H9 (cell line): ENCODE data around the gene CTNS. TPM values are rescaled to one million over a fixed set of nuclear protein-coding genes. Genes with fewer than 3 reads are reported as not detected.

Source experiments
- DNase-seq: peaks from one replicate; pipeline ENCODE4 v3.0.0-alpha.2; 2017
- H2AFZ ChIP-seq: one replicate; pipeline ENCODE4 v1.6.1; 2013; ENCODE audit warnings: mild to moderate bottlenecking, low read length, control low read depth, moderate library complexity
- H2AK5ac ChIP-seq: 2 replicates; pipeline ENCODE4 v1.6.1; 2013; ENCODE audit warnings: low read length, control low read depth, mixed read lengths; ENCODE audit not compliant: insufficient read length
- H2BK120ac ChIP-seq: one replicate; pipeline ENCODE4 v1.6.1; 2013; ENCODE audit warnings: low read depth, mild to moderate bottlenecking, low read length, control low read depth, inconsistent platforms; ENCODE audit not compliant: poor library complexity, severe bottlenecking
- H2BK12ac ChIP-seq: 2 replicates; pipeline ENCODE4 v1.6.1; 2013; ENCODE audit warnings: low read length, control low read depth, mixed read lengths, low read depth; ENCODE audit not compliant: insufficient read length
- H2BK15ac ChIP-seq: 2 replicates; pipeline ENCODE4 v1.6.1; 2013; ENCODE audit warnings: low read depth, low read length, control low read depth
- H2BK20ac ChIP-seq: one replicate; pipeline ENCODE4 v1.6.1; 2013; ENCODE audit warnings: low read depth, mild to moderate bottlenecking, low read length, control low read depth, inconsistent platforms; ENCODE audit not compliant: poor library complexity, severe bottlenecking
- H2BK5ac ChIP-seq: 2 replicates; pipeline ENCODE4 v1.6.1; 2013; ENCODE audit warnings: low read length, control low read depth, mixed read lengths; ENCODE audit not compliant: insufficient read length
- H3K14ac ChIP-seq: 2 replicates; pipeline ENCODE4 v1.6.1; 2013; ENCODE audit warnings: low read length, control low read depth; ENCODE audit not compliant: insufficient read depth
- H3K18ac ChIP-seq: 2 replicates; pipeline ENCODE4 v1.6.1; 2013; ENCODE audit warnings: low read depth, mild to moderate bottlenecking, mixed read lengths, low read length, control low read depth; ENCODE audit not compliant: insufficient read length
- H3K23ac ChIP-seq: 2 replicates; pipeline ENCODE4 v1.6.1; 2013; ENCODE audit warnings: low read length, control low read depth, mixed read lengths, low read depth; ENCODE audit not compliant: insufficient read length
- H3K23me2 ChIP-seq: 2 replicates; pipeline ENCODE4 v1.6.1; 2013; ENCODE audit warnings: low read depth, mild to moderate bottlenecking, mixed read lengths, low read length, control low read depth; ENCODE audit not compliant: insufficient read length, poor library complexity, severe bottlenecking
- H3K27ac ChIP-seq: 2 replicates; pipeline ENCODE4 v1.5.1; 2013; ENCODE audit warnings: low read length, control low read depth, mixed read lengths, low read depth; ENCODE audit not compliant: insufficient read length
- H3K27me3 ChIP-seq: 2 replicates; pipeline ENCODE4 v1.6.1; 2013; ENCODE audit warnings: low read length, control low read depth, inconsistent platforms; ENCODE audit not compliant: insufficient read depth
- H3K4ac ChIP-seq: 2 replicates; pipeline ENCODE4 v1.6.1; 2013; ENCODE audit warnings: low read depth, mild to moderate bottlenecking, control low read depth, inconsistent platforms, low read length, moderate library complexity
- H3K4me1 ChIP-seq: 2 replicates; pipeline ENCODE4 v1.6.1; 2013; ENCODE audit warnings: low read length, control low read depth, inconsistent platforms; ENCODE audit not compliant: insufficient read depth
- H3K4me2 ChIP-seq: 2 replicates; pipeline ENCODE4 v1.6.1; 2013; ENCODE audit warnings: low read length, control low read depth, mixed read lengths; ENCODE audit not compliant: insufficient read length, insufficient read depth
- H3K56ac ChIP-seq: 2 replicates; pipeline ENCODE4 v1.6.1; 2013; ENCODE audit warnings: low read depth, mild to moderate bottlenecking, mixed read lengths, low read length, control low read depth; ENCODE audit not compliant: insufficient read length
- H3K79me1 ChIP-seq: 2 replicates; pipeline ENCODE4 v1.6.1; 2013; ENCODE audit warnings: low read depth, mild to moderate bottlenecking, moderate library complexity, low read length, control low read depth, inconsistent platforms; ENCODE audit not compliant: insufficient read depth, poor library complexity, severe bottlenecking
- H3K79me2 ChIP-seq: 2 replicates; pipeline ENCODE4 v1.6.1; 2013; ENCODE audit warnings: low read length, control low read depth, inconsistent platforms; ENCODE audit not compliant: insufficient read depth
- H3K9ac ChIP-seq: 2 replicates; pipeline ENCODE4 v1.6.1; 2013; ENCODE audit warnings: low read length, control low read depth, mixed read lengths; ENCODE audit not compliant: insufficient read length; ENCODE audit errors: extremely low read depth
- H3K9me3 ChIP-seq: one replicate; pipeline ENCODE4 v1.6.1; 2013; ENCODE audit warnings: low read depth, low read length, inconsistent platforms; ENCODE audit not compliant: control insufficient read depth
- H3T11ph ChIP-seq: one replicate; pipeline ENCODE4 v1.6.1; 2013; ENCODE audit warnings: mild to moderate bottlenecking, low read length, control low read depth, inconsistent platforms
- H4K20me1 ChIP-seq: one replicate; pipeline ENCODE4 v1.6.1; 2013; ENCODE audit not compliant: control insufficient read depth, insufficient read length, insufficient read depth
- H4K5ac ChIP-seq: 2 replicates; pipeline ENCODE4 v1.6.1; 2013; ENCODE audit warnings: low read depth, mild to moderate bottlenecking, mixed read lengths, low read length, control low read depth; ENCODE audit not compliant: insufficient read length
- H4K8ac ChIP-seq: replicated peaks from 2 replicates; pipeline ENCODE4 v1.6.1; 2013; ENCODE audit warnings: low read length, control low read depth, mixed read lengths, low read depth; ENCODE audit not compliant: insufficient read length
- H4K91ac ChIP-seq: 2 replicates; pipeline ENCODE4 v1.6.1; 2013; ENCODE audit warnings: low read depth, mild to moderate bottlenecking, moderate library complexity, mixed read lengths, low read length, control low read depth; ENCODE audit not compliant: insufficient read length
- H3K27ac Mint-ChIP-seq, 3 experiments: 2 replicates in 2 of 3; 3 replicates in 1 of 3; pipeline ENCODE4 v1.8.0; 2020 to 2021; ENCODE audit warnings: mixed read lengths in 3 of 3, mild to moderate bottlenecking in 1 of 3, moderate library complexity in 1 of 3
- H3K27me3 Mint-ChIP-seq: 2 replicates; pipeline ENCODE4 v1.8.0; 2021; ENCODE audit warnings: low read depth, mild to moderate bottlenecking, moderate library complexity, mixed read lengths
- H3K36me3 Mint-ChIP-seq, 3 experiments: 2 replicates in 2 of 3; 3 replicates in 1 of 3; pipeline ENCODE4 v1.8.0; 2020 to 2021; ENCODE audit warnings: low read depth in 3 of 3, mixed read lengths in 3 of 3; ENCODE audit not compliant: insufficient read depth in 1 of 3
- H3K4me1 Mint-ChIP-seq, 2 experiments: 2 replicates each; pipeline ENCODE4 v1.8.0; 2020; ENCODE audit warnings: mixed read lengths in 2 of 2
- H3K4me3 Mint-ChIP-seq, 2 experiments: 2 replicates in 1 of 2; 3 replicates in 1 of 2; pipeline ENCODE4 v1.8.0; 2020 to 2021; ENCODE audit warnings: mild to moderate bottlenecking in 2 of 2, mixed read lengths in 2 of 2, moderate library complexity in 1 of 2
- H3K9me3 Mint-ChIP-seq, 2 experiments: 2 replicates in 1 of 2; 3 replicates in 1 of 2; pipeline ENCODE4 v1.8.0; 2020; ENCODE audit warnings: mild to moderate bottlenecking in 2 of 2, mixed read lengths in 2 of 2, moderate library complexity in 1 of 2
- WGBS: extraction: QIAGEN DNeasy Blood & Tissue Kit; methylation state at CpG from one replicate; pipeline ENCODE4 v1.1.7; 2013; ENCODE audit warnings: missing lambda C conversion rate, low lambda C conversion rate, mixed read lengths; ENCODE audit not compliant: insufficient read length; ENCODE audit errors: extremely low coverage; 5-methylcytosine and 5-hydroxymethylcytosine counted together
- total RNA-seq: library from RNA; stranded (reverse); gene quantifications from 2 replicates; pipeline ENCODE4 v1.2.1, GENCODE V29; 2021
- TF ChIP-seq, protein P1 (sequence below): fragments of 200-600 bp; sonication (generic); conservative IDR thresholded peaks from 3 replicates; pipeline ENCODE4 v1.8.0; 2021; ENCODE audit warnings: antibody characterized with exemption, mild to moderate bottlenecking

CTNS gene
- total RNA-seq, 1 experiment from 2014 or later: 12.8 TPM

- Histone ChIP-seq H2BK20ac (no peak overlapping the region), H2BK12ac (no peak overlapping the region), H4K8ac (no peak overlapping the region), H2AFZ (no peak overlapping the region), H3K9me3 (no peaks in the 10 kb centered on the region), H3K79me2 (no peaks in the 10 kb centered on the region), H3K23ac (no peak overlapping the region), H2BK15ac (no peak overlapping the region), H2BK120ac (no peak overlapping the region), H3K18ac (no peak overlapping the region), H3K4me2 (no peak overlapping the region), H4K20me1 (no peaks in the 10 kb centered on the region), H3K9ac (no peak overlapping the region), H3K4ac (no peak overlapping the region), H4K5ac (no peak overlapping the region), H2AK5ac (no peak overlapping the region), H3K4me1 (no peaks in the 10 kb centered on the region), H3K14ac (no peak overlapping the region), H2BK5ac (no peak overlapping the region), H3K79me1 (no peaks in the 10 kb centered on the region), H3T11ph (no peak overlapping the region), H3K27ac (no peak overlapping the region), H3K23me2 (no peaks in the 10 kb centered on the region), H4K91ac (no peak overlapping the region), H3K56ac (no peak overlapping the region), H3K27me3 (no peaks in the 10 kb centered on the region)
- peaks cover 4% of the 10 kb centered on the region; the same call in 1 of the 2 replicates for H3K27me3 Mint-ChIP-seq
- H3K27ac Mint-ChIP-seq: no peak overlapping the region; a peak in 1 of 7 replicates
- no peaks in the 10 kb centered on the region; a peak in 1 of 7 replicates for H3K36me3 Mint-ChIP-seq
- no CpG with 5 or more reads among the region's 12 CpGs for WGBS
- no peak overlapping the region for H3K4me3 Mint-ChIP-seq
- peak; percentile 28 for DNase-seq
- TF ChIP-seq, protein P1, sequence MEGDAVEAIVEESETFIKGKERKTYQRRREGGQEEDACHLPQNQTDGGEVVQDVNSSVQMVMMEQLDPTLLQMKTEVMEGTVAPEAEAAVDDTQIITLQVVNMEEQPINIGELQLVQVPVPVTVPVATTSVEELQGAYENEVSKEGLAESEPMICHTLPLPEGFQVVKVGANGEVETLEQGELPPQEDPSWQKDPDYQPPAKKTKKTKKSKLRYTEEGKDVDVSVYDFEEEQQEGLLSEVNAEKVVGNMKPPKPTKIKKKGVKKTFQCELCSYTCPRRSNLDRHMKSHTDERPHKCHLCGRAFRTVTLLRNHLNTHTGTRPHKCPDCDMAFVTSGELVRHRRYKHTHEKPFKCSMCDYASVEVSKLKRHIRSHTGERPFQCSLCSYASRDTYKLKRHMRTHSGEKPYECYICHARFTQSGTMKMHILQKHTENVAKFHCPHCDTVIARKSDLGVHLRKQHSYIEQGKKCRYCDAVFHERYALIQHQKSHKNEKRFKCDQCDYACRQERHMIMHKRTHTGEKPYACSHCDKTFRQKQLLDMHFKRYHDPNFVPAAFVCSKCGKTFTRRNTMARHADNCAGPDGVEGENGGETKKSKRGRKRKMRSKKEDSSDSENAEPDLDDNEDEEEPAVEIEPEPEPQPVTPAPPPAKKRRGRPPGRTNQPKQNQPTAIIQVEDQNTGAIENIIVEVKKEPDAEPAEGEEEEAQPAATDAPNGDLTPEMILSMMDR: no peak
- H3K9me3 Mint-ChIP-seq: no peaks in the 10 kb centered on the region
- peaks cover 7 to 20% of the 10 kb centered on the region in 2 experiments for H3K4me1 Mint-ChIP-seq
These were observed 45.5 kb downstream of the CTNS start for GRCh38 chr17:3682033-3682432.
